Midbrain (tissue), 1 donor: ENCODE measurements around the gene RAB36.
"Not testable (repeated sequence)": the region's sequence is repeated elsewhere in the genome, so short reads cannot be mapped to it uniquely, and the experiment has no call there.

ENCODE experiments used
- DNase-seq: peaks from one replicate; lab custom pipeline; 2025; lab: John Stamatoyannopoulos, UW

The RAB36 gene

DNA sequence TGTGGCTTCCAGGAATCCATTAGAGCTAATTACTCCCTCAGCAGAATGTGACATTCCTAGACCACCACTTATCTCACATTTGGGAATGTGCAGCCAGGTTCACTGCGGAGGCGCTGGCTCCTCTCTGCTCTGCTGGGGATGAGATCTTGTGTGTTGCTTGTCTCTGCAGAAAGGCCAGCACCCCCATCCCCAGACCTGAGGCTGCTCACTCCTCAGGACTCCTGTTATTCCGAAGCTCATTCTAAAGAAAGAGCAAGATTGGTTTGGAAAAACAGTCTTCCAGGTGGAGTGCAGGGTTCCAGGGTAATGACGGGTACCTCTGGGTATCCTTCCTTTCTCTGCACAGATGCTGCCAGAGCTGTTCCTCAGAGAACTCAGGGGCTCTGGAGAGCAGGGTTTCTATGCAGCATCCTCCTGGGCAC, 24.3 kb upstream of the RAB36 start:
- no peak for DNase-seq

DNA sequence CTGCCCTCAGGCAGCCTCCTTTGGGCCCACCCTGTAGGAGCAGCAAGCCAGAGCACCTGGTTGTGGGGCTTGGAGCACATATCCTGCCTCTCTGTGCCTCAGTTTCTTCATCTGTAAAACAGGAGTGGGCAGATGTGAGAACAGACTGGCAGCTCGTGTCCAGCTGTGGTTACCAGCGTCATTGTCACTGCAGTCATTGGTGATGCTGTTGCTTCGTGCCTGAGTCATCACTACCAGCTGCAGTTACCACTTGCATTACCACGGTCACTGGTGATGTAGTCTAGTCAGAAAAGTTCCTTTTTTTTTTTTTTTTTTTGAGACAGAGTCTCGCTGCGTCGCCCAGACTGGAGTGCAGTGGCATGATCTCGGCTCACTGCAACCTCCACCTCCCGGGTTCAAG, 23.9 kb upstream of the RAB36 start:
- no peak for DNase-seq

DNA sequence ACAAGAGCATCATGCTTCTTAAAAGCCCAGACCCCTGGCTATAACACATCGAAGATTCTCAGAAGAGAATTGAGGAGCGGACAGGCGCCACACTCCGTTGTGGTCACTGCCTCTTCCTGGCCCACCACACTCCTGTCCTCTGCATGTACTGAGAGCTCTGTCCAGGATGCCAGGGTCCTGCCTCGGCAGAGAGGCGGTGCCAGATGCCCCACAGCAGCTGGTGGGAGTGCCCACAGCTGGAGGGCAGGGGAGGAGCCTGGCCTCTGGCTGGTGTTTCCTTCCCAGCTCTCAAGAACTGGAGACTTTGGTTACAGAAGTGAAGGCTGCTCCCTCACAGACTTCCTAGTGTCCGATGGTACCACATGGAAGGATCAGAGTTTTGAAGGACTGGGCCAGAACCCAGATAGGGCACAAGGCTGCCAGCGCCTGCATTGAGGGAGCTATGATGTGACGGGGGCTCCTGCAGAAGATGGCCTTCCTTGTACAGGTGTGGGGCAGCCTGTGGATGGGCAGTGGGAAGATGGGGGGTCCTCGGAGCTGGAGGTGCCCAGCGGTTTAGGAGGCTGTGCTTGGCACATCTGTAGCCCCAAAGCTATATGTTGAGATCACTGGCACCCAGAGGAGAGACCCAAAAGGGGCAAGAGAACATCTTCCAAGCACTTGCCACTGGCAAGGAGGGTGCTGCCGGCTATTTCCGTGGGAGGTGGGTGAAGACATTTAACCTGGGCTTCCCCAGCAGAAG, 22.9 kb upstream of the RAB36 start:
- peak; percentile 54 for DNase-seq

DNA sequence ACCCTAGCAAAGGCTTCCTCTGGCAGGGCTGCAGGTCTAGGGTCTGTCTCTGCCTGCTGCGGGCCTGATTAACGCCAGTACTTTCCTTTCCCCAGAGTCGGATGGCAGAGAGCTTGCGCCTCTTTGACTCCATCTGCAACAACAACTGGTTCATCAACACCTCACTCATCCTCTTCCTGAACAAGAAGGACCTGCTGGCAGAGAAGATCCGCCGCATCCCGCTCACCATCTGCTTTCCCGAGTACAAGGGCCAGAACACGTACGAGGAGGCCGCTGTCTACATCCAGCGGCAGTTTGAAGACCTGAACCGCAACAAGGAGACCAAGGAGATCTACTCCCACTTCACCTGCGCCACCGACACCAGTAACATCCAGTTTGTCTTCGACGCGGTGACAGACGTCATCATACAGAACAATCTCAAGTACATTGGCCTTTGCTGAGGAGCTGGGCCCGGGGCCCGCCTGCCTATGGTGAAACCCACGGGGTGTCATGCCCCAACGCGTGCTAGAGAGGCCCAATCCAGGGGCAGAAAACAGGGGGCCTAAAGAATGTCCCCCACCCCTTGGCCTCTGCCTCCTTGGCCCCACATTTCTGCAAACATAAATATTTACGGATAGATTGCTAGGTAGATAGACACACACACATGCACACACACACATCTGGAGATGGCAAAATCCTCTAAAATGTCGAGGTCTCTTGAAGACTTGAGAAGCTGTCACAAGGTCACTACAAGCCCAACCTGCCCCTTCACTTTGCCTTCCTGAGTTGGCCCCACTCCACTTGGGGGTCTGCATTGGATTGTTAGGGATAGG, 22.1 kb upstream of the RAB36 start:
- DNase-seq, result no peak

DNA sequence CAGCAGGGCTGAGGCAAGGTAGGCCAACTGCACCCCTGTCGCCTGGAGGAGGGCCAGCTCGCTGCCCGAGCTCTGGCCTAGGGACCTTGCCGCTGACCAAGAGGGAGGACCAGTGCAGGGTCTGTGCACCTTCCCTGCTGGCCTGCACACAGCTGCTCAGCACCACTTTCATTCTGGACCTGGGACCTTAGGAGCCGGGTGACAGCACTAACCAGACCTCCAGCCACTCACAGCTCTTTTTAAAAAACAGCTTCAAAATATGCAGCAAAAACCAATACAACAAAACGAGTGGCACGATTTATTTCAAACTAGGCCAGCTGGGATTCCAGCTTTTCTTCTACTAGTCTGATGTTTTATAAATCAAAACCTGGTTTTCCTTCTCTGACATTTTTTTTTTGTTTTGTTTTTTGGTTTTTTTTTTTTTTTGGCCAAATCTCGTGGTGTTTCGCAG, 21.4 kb upstream of the RAB36 start:
- DNase-seq, result no peak

DNA sequence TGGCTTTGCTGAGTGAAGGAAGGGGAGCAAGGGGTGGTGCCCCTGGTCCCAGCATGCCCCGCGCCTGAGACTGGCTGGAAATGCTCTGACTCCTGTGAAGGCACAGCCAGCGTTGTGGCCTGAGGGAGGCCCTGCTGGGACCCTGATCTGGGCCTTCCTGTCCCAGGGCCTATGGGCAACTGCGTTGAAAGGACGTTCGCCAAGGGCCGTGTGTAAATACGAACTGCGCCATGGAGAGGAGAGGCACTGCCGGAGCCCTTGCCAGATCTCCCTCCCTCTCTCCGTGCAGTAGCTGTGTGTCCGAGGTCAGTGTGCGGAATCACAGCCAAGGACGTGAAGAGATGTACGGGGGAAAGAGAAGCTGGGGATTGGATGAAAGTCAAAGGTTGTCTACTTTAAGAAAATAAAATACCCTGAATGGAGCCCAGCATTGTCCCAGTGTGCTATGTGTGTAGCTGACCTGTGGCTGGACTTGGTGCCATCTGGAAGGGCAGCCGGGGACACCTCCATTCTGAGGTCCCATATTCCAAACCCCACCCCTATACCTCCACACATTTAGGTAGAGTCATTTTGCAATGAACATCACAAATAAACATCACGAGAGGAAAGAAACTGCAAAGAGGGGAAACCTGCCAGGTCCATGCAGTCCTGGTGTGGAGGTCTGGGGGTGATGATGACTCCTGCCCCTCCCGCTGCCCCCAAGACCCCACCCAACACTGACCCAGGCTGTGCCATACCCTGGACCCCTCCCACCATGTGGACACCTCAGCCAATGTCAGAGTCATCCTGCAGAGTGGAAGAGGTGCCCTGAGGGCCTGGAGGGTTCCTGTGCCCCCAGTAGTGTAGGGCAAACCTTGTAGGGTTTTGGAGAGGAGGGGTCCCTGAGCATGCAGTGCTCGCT, 20.4 kb upstream of the RAB36 start:
- DNase-seq, result no peak

DNA sequence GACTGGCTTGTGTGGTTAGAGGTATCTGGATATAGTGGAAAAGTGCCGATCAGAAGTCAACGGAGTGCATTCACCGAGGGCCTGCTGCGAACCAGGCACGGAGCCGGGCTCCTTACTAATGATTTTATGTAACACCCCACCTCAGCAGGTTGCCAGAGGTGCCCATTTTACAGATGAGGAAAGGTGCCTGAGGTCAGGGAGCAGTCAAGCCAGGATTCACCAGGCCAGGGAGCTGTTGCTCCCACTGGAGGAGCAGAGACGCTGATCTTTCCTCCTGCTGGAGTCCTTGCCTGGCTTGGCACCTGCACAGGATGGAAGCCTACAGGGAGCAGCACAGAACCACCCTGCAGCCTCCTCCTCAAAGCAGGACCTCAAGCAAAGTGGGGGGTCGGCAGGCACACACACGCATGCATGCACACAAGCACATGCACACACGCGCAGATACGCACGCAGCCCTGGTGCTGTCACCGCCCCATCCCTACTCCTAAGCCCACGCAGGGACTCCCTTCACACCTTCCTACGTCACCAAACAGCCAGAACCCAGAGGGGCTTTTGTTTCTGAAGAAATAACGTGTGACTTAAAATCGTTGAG, 19.7 kb upstream of the RAB36 start:
- DNase-seq, result no peak

DNA sequence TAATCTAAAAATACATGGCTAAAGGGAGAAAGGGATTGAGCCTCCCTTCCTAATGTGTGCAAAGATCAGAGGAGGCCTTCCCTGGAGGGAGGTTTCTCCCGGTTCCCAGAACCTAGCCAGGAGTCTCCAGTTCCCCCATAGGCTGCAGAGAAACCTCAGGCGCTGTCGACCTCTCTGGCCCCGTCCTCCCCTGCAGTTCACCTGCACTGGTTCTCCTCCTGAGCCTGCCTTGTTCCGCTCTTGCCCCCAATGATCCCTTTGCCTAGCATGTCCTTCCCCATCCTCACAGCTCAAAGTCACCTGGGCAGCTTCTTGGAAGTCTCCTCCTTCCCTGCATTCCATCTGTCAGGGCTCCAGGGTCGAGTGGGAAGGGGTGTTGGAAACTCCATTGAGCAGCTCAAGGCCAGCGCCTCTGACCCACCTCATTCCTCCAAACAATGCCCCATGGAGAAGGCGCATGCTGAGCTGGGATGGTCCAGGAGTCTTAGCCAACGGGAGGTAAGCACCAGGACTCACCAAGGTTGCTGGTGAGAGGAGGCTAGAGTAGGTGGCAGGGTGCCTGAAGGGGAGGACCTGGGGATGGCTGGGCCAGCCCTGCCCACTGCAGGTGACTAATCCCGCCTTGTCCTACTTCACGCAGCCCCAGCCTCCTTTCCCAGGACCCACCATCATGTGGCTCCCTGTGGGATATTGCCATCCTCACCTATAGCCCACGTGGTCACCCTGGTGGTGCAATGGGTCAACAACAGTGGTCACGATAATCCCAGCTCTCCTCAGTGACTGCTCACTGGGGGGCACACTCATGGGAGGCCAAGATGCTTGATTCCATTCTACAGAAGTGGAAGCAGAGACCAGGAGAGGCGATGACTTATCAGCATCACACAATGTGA, 18.9 kb upstream of the RAB36 start:
- DNase-seq, result no peak

DNA sequence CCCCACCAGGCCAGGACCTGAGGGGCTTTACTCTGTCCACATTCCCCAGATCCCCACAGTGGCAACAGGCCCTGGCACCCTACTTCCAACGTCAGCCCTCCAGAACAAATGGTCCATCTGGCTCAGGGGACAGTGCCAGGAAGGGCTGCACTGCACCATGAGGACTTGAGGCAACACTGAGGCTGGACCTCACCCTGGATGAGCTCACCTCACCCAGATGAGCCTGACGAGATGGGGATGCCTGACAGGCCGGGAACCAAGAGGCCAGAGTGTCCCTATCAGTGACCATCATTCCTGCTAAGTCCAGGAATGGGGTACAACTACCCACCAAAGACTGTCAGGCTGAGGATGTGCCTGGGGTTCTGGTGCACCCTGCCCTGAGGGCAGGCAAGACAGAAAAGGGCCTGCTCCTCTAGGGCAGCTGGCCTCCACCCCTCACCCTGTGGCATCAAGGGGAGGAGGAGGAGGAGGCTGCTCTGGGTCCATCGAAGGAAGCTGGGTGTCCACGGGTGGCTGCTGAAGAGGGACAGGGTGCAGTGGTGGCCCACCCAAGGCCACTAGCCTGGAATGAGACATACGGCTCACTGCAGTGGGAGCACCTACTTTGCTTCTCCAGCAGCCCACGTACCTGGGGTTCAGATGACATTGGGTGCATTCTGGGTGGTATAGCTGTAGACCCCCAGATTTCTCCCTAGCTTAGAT, 18.1 kb upstream of the RAB36 start:
- DNase-seq, result no peak

DNA sequence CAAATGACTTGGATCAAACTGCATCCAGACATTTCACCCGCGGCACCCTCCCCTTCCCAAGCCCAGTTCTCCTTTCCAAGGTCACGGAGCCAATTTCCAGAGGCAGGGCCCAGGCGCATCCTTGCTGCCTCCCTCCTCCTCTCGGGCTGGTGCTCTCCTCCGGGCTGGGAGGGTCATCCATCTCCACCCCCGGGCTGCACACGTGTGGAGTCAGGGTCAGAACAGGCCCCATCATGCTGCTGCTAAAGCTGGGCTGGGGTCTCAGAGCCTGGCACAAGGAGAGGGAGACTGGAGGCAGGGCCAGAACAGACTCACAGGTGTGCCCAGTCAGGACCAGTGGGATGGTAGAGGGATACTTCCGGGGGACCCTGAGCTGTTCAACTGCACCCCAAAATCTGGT, 17.5 kb upstream of the RAB36 start:
- no peak for DNase-seq

DNA sequence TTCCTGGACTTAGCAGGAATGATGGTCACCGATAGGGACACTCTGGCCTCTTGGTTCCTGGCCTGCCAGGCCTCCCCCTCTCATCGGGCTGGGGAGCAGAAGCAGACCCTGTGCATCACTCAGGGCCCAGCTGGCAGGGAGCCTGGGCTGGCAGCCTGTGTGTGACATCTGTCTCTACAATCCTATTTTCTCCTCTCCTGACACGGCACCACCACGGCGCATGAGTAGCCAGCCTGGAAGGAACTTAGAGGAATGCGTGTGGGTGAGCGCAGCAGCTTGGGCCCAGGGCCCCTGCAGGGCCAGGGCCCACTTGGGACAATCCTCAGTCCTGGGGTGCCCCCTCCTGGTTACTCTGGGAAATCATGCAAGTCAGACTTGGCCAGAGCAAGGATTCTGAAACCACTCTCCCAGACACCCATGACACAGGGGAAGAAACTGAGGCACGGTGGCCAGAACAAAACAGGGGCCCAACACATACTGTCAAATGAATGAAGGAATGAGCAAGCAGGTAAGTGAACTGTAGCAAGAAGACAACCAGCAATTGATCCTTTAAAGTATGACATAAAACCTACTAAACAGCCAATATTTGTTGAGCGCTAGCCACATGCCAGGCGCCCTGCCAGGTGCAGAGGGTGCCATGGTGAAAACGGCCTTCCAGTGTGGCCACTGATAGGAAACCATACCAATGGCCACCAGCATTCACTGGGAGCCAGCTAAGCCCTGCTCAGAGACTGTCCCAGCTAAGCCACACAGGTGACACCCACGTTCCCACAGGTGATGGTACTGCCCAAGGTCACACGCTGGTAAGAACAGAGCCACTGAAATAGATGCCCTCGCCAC, 16.8 kb upstream of the RAB36 start:
- DNase-seq, result peak; percentile 87

DNA sequence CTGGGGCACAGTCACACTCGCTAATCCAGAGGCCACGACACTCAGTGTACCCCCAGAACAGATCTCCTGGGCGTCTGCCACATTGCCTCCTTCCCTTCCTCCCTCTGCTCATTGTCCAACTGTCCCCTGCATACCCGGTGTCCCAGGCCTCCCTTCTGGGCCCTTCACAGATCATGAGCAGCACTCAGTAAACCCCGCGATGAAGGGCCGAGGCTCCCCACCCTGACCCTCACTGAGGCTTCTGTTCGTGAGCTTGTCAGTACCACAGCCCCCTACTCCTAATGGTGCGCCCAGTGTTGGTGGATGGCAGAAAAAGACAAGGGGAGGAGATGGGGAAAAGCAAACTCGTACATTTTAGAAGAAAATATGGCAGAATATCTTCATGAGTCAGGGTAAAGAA, 16.1 kb upstream of the RAB36 start:
- DNase-seq, result no peak

DNA sequence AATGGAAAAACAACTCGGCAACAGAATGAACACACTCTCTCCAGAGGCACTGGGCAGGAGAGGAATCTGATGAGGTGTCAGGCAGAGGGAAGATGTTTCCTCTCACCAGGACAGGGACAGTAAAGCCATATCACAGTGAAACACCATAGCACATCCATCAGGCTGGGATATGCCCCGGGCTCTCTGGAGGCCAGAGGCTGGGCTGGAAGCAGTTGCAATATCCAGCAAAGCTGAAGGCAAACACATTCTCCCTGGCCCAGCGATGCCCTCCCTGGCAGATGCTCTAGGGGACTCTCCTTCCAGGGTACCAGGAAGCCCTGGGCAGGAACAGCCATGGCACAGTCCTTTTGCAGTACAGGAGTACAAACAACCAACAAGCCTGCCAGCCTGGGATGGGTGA, 14.6 kb upstream of the RAB36 start:
- DNase-seq, result no peak

DNA sequence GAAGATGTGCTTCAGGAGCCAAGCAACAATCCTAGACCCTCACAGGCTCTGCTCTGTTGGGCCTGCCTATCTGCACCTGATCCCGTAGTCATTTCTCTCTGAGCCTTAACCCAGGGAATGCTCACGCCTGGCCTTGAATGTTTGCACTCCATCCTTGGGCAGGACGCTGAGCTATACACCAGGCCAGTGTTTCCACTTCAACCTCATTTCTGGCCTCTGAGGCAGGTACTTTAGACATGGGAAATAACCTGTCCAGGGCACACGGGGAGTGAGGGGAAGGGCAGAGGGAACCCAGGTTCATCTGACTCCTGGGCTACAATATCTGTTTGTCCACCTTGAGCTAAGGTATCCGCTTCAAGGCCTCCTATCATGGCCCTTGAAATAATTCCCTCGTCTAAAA, 13.3 kb upstream of the RAB36 start:
- DNase-seq, result no peak

DNA sequence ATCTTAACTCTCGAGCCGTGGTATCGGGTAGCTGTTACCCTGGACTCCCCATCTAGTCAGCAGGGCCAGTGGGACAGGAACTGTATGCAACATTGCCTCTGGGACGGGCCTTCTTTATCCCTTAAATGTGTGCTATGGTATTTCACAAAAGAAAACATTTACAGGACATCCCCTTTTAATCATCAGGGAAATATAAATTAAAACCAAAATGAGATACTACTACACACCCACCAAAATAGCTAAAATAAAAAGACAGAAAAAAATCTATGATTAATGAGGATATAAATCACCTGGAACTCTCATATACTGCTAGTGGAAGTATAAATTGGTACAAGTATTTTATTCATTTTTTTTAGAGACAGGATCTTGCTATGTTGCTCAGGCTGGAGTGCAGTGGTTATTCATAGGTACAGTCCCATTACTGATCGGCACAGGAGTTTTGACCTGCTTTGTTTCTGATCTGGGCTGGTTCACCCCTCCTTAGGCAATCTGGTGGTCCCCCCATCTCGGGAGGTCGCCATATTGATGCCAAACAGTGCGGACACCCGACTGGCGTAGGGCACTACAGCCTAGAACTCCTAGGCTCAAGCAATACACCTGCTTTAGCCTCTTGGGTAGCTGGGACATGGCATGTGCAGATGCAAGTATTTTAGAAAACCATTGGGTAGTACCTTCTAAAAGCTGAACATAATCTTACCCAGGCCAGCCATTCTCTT, 12.7 kb upstream of the RAB36 start:
- no peak for DNase-seq

DNA sequence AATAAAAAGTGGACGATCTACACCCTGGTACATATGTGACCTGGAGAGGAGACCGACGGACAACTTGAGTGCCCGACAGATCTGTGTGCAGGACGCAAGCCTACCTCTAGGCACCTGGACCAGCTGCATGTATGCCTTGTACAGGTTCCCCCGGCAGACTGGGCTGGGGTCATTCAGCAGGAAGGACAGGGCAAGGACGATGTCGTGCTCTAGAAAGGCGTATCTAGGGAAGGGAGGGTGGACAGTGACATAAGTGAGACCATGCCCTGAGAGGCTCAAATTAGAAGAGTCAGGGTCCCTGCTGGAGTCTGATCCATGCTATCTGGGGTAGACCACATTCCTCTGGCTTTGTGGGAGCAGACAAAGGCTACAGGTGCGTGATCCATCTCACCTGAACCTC, 11.4 kb upstream of the RAB36 start:
- DNase-seq, result no peak

DNA sequence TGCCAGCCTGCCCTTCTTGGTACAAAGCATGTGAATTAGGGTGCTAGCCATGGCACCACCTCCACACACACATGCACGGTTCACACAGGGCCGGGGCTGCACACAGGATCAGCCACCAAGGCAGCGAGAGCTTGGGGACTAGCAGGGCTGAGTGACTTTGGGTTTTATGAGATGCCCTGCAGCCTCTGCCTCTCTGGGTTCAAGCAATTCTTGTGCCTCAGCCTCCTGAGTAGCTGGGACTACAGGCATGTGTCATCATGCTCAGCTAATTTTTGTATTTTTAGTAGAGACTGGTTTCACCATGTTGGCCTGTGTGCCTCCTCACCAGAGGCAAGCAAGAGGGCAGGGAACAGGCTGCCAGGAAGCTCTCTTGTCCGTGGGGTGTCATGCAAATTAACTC, 8.3 kb upstream of the RAB36 start:
- not testable (repeated sequence) for DNase-seq

DNA sequence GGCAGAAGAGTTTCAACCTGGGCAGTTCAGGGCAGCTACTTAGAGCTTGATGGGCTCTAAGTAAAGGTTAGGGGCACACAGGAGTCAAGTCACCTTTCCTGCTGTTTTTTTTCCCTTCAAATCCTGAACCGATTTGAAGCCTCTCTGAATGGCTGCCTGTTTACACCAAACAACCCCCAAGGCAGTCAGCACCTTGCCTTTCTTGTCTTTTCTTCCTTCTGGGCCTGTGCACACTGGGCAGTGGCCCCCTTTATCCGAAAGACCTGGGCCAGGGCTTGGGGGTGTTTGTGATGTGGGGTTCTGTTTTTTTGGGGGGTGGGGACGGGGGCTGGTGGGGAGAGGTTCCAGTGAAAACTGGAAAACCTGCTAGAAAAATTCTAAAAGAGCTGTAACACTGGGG, 7.8 kb upstream of the RAB36 start:
- no peak for DNase-seq
